ENCODE results near the gene SPATA25. TPM values are rescaled to one million over a fixed set of nuclear protein-coding genes. Genes with fewer than 3 reads are reported as not detected.

The SPATA25 gene
- total RNA-seq, 4 donors from 2014 or later: 1.8 to 27.0 (median 3.6) TPM

GRCh38 chr20:45872626-45873025 lies 14.8 kb downstream of the SPATA25 start:
- DNase-seq (ENCODE audit: low spot score) (no peak), ATAC-seq (ENCODE audit: low FRiP score) (no peak)
- TF ChIP-seq CTCF (IDR thresholded peaks at IDR 0.05): no peak

GRCh38 chr20:45867819-45868176 lies 19.6 kb downstream of the SPATA25 start:
- no peak for DNase-seq (ENCODE audit: low spot score)
- no peak for TF ChIP-seq CTCF (IDR thresholded peaks at IDR 0.05)
- ATAC-seq (ENCODE audit: low FRiP score): peak; percentile 37

GRCh38 chr20:45867136-45867818 lies 20.1 kb downstream of the SPATA25 start:
- no peak for TF ChIP-seq CTCF (IDR thresholded peaks at IDR 0.05)
- ATAC-seq (ENCODE audit: low FRiP score): no peak
- no peak for DNase-seq (ENCODE audit: low spot score)

- TF ChIP-seq CTCF (IDR thresholded peaks at IDR 0.05): no peak
- no peak for DNase-seq (ENCODE audit: low spot score)
- no peak for ATAC-seq (ENCODE audit: low FRiP score)
These were observed 21.0 kb downstream of the SPATA25 start for GRCh38 chr20:45866454-45866853.

- TF ChIP-seq CTCF (IDR thresholded peaks at IDR 0.05): no peak
- ATAC-seq (ENCODE audit: low FRiP score) (no peak), DNase-seq (ENCODE audit: low spot score) (no peak)
These were observed 23.6 kb downstream of the SPATA25 start for GRCh38 chr20:45863543-45864470.

- ATAC-seq (ENCODE audit: low FRiP score) (no peak), DNase-seq (ENCODE audit: low spot score) (no peak)
- TF ChIP-seq CTCF (IDR thresholded peaks at IDR 0.05): no peak
These were observed 26.0 kb downstream of the SPATA25 start for GRCh38 chr20:45861221-45862075.
